Glutamatergic neuron (in vitro differentiated cells): ENCODE results near the gene FREM3. TPM values are rescaled to one million over a fixed set of nuclear protein-coding genes. Genes with fewer than 3 reads are reported as not detected.

Experiments used
- DNase-seq: peaks from one replicate; pipeline ENCODE4 v3.0.0; 2022
- H3K27ac Mint-ChIP-seq: one replicate; pipeline ENCODE4 v1.8.0; 2020; ENCODE audit warnings: mild to moderate bottlenecking, mixed read lengths, inconsistent platforms; ENCODE audit not compliant: unreplicated experiment
- H3K27me3 Mint-ChIP-seq: one replicate; pipeline ENCODE4 v1.8.0; 2020; ENCODE audit warnings: mild to moderate bottlenecking, moderate library complexity, mixed read lengths, inconsistent platforms; ENCODE audit not compliant: unreplicated experiment
- H3K36me3 Mint-ChIP-seq: one replicate; pipeline ENCODE4 v1.8.0; 2020; ENCODE audit warnings: mild to moderate bottlenecking, mixed read lengths, inconsistent platforms; ENCODE audit not compliant: unreplicated experiment
- H3K4me1 Mint-ChIP-seq: one replicate; pipeline ENCODE4 v1.8.0; 2020; ENCODE audit warnings: mild to moderate bottlenecking, low read depth, mixed read lengths, inconsistent platforms; ENCODE audit not compliant: unreplicated experiment
- H3K4me3 Mint-ChIP-seq: one replicate; pipeline ENCODE4 v1.8.0; 2020; ENCODE audit warnings: mild to moderate bottlenecking, mixed read lengths, inconsistent platforms; ENCODE audit not compliant: unreplicated experiment
- H3K9me3 Mint-ChIP-seq: one replicate; pipeline ENCODE4 v1.8.0; 2020; ENCODE audit warnings: mild to moderate bottlenecking, moderate library complexity, mixed read lengths, inconsistent platforms; ENCODE audit not compliant: unreplicated experiment
- total RNA-seq: library from RNA; stranded (reverse); fragmentation: NEBNext Ultra II Directional; extraction: Animal tissue kit (Norgen Biotek cat#: 25700); gene quantifications from one replicate; pipeline ENCODE4 v1.2.1, GENCODE V29; 2021; ENCODE audit not compliant: unreplicated experiment
- TF ChIP-seq, protein P1 (sequence below): fragments of 200-600 bp; sonication (generic); IDR thresholded peaks from one replicate; pipeline ENCODE4 v1.5.0; 2021; ENCODE audit not compliant: partially characterized antibody, unreplicated experiment

Gene FREM3
- total RNA-seq, 1 donor from 2014 or later, result not detected

DNA sequence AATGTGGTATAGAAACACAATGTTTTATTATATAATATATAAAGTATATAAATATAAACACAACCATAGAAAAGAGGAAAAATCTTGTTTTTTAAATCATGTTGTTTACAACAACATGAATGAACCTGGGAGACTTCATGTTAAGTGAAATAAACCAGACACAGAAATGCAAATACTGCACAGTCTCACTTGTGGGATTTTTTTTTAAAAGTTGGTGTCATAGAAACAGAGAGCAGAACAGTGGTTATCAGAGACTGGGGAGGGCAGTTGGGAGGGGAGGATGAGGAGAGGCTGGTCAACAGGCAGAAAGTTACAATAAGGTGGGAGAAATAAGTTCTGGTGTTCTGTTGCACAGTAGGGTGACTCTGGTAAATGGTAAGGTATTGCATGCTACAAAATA lies 57.1 kb downstream of the FREM3 start:
- no peaks in the 10 kb centered on the region for H3K27me3 Mint-ChIP-seq
- H3K4me3 Mint-ChIP-seq, result no peak overlapping the region
- no peak overlapping the region for H3K27ac Mint-ChIP-seq
- H3K4me1 Mint-ChIP-seq, result no peaks in the 10 kb centered on the region
- peaks cover 4% of the 10 kb centered on the region for H3K9me3 Mint-ChIP-seq
- H3K36me3 Mint-ChIP-seq, result peaks cover 8% of the 10 kb centered on the region
- TF ChIP-seq, protein P1, sequence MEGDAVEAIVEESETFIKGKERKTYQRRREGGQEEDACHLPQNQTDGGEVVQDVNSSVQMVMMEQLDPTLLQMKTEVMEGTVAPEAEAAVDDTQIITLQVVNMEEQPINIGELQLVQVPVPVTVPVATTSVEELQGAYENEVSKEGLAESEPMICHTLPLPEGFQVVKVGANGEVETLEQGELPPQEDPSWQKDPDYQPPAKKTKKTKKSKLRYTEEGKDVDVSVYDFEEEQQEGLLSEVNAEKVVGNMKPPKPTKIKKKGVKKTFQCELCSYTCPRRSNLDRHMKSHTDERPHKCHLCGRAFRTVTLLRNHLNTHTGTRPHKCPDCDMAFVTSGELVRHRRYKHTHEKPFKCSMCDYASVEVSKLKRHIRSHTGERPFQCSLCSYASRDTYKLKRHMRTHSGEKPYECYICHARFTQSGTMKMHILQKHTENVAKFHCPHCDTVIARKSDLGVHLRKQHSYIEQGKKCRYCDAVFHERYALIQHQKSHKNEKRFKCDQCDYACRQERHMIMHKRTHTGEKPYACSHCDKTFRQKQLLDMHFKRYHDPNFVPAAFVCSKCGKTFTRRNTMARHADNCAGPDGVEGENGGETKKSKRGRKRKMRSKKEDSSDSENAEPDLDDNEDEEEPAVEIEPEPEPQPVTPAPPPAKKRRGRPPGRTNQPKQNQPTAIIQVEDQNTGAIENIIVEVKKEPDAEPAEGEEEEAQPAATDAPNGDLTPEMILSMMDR, result no peak
- no peak for DNase-seq

DNA sequence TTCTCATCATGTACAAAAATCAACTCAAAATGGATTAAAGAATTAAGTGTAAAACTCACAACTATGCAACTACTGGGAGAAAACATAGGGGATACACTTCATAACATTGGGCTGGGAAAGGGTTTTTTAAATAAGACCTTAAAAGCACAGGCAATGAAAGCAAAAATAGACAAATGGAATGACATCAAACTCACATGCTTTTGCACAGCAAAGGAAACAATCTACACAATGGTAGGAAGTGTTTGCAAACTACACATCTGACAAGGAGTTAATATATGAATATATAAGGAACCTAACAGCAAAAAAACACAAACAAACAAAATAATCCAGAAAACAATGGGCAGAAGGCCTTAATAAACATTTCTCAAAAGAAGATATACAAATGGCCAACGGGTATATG lies 57.9 kb downstream of the FREM3 start:
- Mint-ChIP-seq H3K9me3 (peaks cover 4% of the 10 kb centered on the region), H3K27me3 (no peaks in the 10 kb centered on the region), H3K4me1 (no peaks in the 10 kb centered on the region), H3K36me3 (peaks cover 8% of the 10 kb centered on the region), H3K4me3 (no peak overlapping the region), H3K27ac (no peak overlapping the region)
- TF ChIP-seq, protein P1, result no peak
- DNase-seq, result no peak

GRCh38 chr4:143641361-143641760 lies 59.1 kb downstream of the FREM3 start:
- Mint-ChIP-seq H3K36me3 (no peaks in the 10 kb centered on the region), H3K4me1 (no peaks in the 10 kb centered on the region), H3K4me3 (no peak overlapping the region), H3K27me3 (peaks cover 1% of the 10 kb centered on the region), H3K9me3 (no peaks in the 10 kb centered on the region), H3K27ac (no peak overlapping the region)
- no peak for DNase-seq
- TF ChIP-seq, protein P1, result no peak

DNA sequence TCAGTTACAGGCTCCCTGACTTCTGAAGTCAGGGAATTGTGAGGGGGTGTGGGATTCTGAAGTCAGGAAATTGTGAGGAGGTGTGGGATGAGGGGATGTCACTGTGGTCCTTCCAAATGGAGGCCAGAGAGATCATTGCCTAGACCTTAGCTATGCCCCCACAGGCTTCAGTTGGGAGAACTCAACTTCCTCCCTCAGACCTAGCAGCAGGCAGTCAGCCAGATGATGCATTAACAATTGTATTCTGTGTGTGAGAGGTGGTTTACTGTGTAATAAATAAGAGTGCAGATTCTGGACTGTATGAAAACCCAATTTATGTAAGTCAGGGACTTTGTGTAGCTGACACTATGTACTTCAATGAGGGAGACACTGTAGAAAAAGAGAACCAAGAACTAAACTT lies 65.7 kb downstream of the FREM3 start:
- Mint-ChIP-seq H3K36me3 (no peaks in the 10 kb centered on the region), H3K27me3 (peaks cover 1% of the 10 kb centered on the region), H3K4me3 (no peak overlapping the region), H3K4me1 (no peaks in the 10 kb centered on the region), H3K27ac (no peak overlapping the region), H3K9me3 (peaks cover 1% of the 10 kb centered on the region)
- TF ChIP-seq, protein P1, result no peak
- DNase-seq, result no peak

GRCh38 chr4:143633833-143634232 lies 66.6 kb downstream of the FREM3 start:
- H3K9me3 Mint-ChIP-seq, result peaks cover 1% of the 10 kb centered on the region
- peaks cover 1% of the 10 kb centered on the region for H3K27me3 Mint-ChIP-seq
- TF ChIP-seq, protein P1, result no peak
- no peak overlapping the region for H3K27ac Mint-ChIP-seq
- H3K4me1 Mint-ChIP-seq, result no peaks in the 10 kb centered on the region
- no peaks in the 10 kb centered on the region for H3K36me3 Mint-ChIP-seq
- H3K4me3 Mint-ChIP-seq, result no peak overlapping the region
- DNase-seq, result no peak
